ENCODE data around the gene MDP1.

Gene MDP1

GRCh38 chr14:24213866-24214662 lies 1.8 kb downstream of the MDP1 start:
- no peak for TF ChIP-seq MAX (IDR thresholded peaks at IDR 0.05; ENCODE audit: low read depth, low read length)
- TF ChIP-seq, protein P1, sequence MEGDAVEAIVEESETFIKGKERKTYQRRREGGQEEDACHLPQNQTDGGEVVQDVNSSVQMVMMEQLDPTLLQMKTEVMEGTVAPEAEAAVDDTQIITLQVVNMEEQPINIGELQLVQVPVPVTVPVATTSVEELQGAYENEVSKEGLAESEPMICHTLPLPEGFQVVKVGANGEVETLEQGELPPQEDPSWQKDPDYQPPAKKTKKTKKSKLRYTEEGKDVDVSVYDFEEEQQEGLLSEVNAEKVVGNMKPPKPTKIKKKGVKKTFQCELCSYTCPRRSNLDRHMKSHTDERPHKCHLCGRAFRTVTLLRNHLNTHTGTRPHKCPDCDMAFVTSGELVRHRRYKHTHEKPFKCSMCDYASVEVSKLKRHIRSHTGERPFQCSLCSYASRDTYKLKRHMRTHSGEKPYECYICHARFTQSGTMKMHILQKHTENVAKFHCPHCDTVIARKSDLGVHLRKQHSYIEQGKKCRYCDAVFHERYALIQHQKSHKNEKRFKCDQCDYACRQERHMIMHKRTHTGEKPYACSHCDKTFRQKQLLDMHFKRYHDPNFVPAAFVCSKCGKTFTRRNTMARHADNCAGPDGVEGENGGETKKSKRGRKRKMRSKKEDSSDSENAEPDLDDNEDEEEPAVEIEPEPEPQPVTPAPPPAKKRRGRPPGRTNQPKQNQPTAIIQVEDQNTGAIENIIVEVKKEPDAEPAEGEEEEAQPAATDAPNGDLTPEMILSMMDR (IDR thresholded peaks at IDR 0.05; ENCODE audit: low read depth, low read length) = no peak
- no peak for TF ChIP-seq POLR2A (IDR thresholded peaks at IDR 0.05; ENCODE audit: extremely low read depth, insufficient read length)
- no peak for TF ChIP-seq MYC (IDR thresholded peaks at IDR 0.05; ENCODE audit: low read depth, low read length)
- no peak for DNase-seq (ENCODE audit: low read depth)
- H3K4me3 ChIP-seq (ENCODE audit: low read depth, low read length) = peak overlapping the region; percentile 82

DNA sequence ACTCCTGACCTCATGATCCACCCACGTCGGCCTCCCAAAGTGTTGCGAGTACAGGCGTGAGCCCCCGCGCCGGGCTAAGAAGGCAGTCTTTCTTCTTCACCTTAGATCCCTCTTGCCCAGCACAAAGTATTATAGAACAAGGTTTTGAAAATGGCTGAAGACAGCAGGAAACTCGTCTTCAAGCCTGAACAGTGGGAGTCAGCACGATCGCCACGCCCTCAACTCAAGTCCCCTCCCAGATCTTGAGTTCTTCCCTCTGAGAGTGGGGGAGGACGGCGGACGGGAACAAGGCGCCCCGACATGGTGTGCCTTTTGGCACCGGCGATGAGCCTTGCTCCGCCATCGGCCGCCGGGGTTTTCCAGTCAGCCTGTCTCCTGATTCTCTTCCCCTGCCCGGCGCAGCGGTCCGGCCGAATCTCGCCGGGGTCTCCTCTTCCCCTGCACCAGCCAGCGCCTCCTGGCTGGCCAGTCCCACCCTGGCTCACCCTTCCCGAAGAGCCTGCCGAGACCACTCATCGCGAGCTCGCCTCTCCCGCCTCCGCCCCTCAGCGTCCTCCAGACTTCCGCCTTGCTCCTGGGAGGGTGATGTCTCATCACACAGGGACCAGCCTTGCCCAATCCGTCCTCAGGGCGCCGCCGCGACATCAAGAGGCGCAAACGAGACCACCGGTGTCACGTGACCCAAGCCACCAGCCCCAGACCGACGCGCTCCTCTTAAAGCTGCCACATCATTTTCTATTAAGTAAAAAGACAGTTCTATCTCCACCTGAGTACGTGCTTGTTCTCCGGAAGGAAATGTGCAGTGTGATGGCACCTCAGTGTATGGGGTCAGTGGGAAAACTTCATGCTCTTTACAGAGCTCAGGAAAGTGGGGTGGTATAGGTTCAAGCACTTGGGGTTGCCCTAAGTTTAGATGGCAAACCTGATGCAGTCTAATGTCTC lies 2.7 kb downstream of the MDP1 start, which contains the start of gene CHMP4A:
CHMP4A (minus strand) TSS at position 565 of the 942 bp plus-strand sequence; CDS start at position 516, 49 bp downstream.
- peak within 1 kb of the TSS; percentile 82 for H3K4me3 ChIP-seq (ENCODE audit: low read depth, low read length)

DNA sequence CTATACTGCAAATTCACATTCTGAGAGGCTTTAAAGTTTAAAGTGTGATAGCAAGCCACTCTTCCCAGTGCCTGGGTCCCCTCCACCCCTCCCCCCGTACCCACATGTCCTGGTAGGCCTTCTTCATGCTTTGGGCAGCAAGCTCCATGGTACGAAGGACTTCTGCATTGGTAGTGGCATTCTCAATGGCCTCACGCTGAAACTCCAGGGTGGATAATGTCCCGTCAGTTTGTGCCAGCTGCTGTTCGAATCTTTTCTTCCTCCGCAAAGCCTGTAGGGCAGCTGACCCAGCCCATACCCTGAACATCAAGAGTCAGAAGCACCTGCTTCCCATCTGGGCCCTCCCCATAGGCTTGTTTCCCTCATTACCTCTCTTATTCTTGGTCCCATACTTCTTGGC lies 4.6 kb downstream of the MDP1 start:
- no peak for DNase-seq (ENCODE audit: low read depth)
- no peak for TF ChIP-seq POLR2A (IDR thresholded peaks at IDR 0.05; ENCODE audit: extremely low read depth, insufficient read length)
- H3K4me3 ChIP-seq (ENCODE audit: low read depth, low read length) = no peak overlapping the region

More for the DNA sequence above, 2.7 kb downstream of the MDP1 start, which contains the start of gene CHMP4A:
- peak; percentile 99 for DNase-seq (ENCODE audit: low read depth)
- peak; percentile 94 for TF ChIP-seq POLR2A (IDR thresholded peaks at IDR 0.05; ENCODE audit: extremely low read depth, insufficient read length)
- TF ChIP-seq, protein P1 (IDR thresholded peaks at IDR 0.05; ENCODE audit: low read depth, low read length) = no peak
- TF ChIP-seq MAX (IDR thresholded peaks at IDR 0.05; ENCODE audit: low read depth, low read length) = peak; percentile 85
- TF ChIP-seq MYC (IDR thresholded peaks at IDR 0.05; ENCODE audit: low read depth, low read length) = peak; percentile 77; the same call in 1 of the 2 replicates

- H3K4me3 ChIP-seq (ENCODE audit: low read depth, low read length) = no peak overlapping the region
- TF ChIP-seq, protein P1 (IDR thresholded peaks at IDR 0.05; ENCODE audit: low read depth, low read length) = no peak
- TF ChIP-seq MAX (IDR thresholded peaks at IDR 0.05; ENCODE audit: low read depth, low read length) (no peak), MYC (IDR thresholded peaks at IDR 0.05; ENCODE audit: low read depth, low read length) (no peak), POLR2A (IDR thresholded peaks at IDR 0.05; ENCODE audit: extremely low read depth, insufficient read length) (no peak)
Measured at GRCh38 chr14:24207625-24208024, 8.2 kb downstream of the MDP1 start.

GRCh38 chr14:24207104-24207551 lies 8.7 kb downstream of the MDP1 start:
- no peak overlapping the region for H3K4me3 ChIP-seq (ENCODE audit: low read depth, low read length)
- TF ChIP-seq POLR2A (IDR thresholded peaks at IDR 0.05; ENCODE audit: extremely low read depth, insufficient read length) (no peak), MYC (IDR thresholded peaks at IDR 0.05; ENCODE audit: low read depth, low read length) (no peak), MAX (IDR thresholded peaks at IDR 0.05; ENCODE audit: low read depth, low read length) (no peak)
- TF ChIP-seq, protein P1 (IDR thresholded peaks at IDR 0.05; ENCODE audit: low read depth, low read length) = no peak
- DNase-seq (ENCODE audit: low read depth) = no peak

More at GRCh38 chr14:24207625-24208024, 8.2 kb downstream of the MDP1 start:
- no peak for DNase-seq (ENCODE audit: low read depth)

All from NB4 (cell line).